Progenitor cell of endocrine pancreas (in vitro differentiated cells): Measurements from ENCODE around the gene YTHDF1. TPM values are rescaled to one million over a fixed set of nuclear protein-coding genes. Genes with fewer than 3 reads are reported as not detected.

Experiments
- DNase-seq: peaks from one replicate; pipeline ENCODE4 v3.0.0; 2021; ENCODE audit warnings: low spot score; ENCODE audit not compliant: unreplicated experiment
- H3K27ac Mint-ChIP-seq: 2 replicates; pipeline ENCODE4 v1.8.0; 2021; ENCODE audit warnings: mild to moderate bottlenecking, moderate library complexity, mixed read lengths
- H3K27me3 Mint-ChIP-seq: 2 replicates; pipeline ENCODE4 v1.8.0; 2021; ENCODE audit warnings: mixed read lengths
- H3K36me3 Mint-ChIP-seq: 2 replicates; pipeline ENCODE4 v1.8.0; 2022; ENCODE audit warnings: mixed read lengths; ENCODE audit not compliant: insufficient read depth
- H3K4me1 Mint-ChIP-seq: 2 replicates; pipeline ENCODE4 v1.8.0; 2021; ENCODE audit warnings: low read depth, mixed read lengths
- H3K4me3 Mint-ChIP-seq: 2 replicates; pipeline ENCODE4 v1.8.0; 2021; ENCODE audit warnings: low read depth, mild to moderate bottlenecking, moderate library complexity, mixed read lengths
- H3K9me3 Mint-ChIP-seq: 2 replicates; pipeline ENCODE4 v1.8.0; 2021; ENCODE audit warnings: low read depth, mixed read lengths
- total RNA-seq: library from RNA; stranded (reverse); gene quantifications from 2 replicates; pipeline ENCODE4 v1.2.1, GENCODE V29; 2021
- TF ChIP-seq, protein P1 (sequence below): fragments of 200-600 bp; sonication (generic); IDR thresholded peaks from one replicate; pipeline ENCODE4 v1.5.0; 2021; ENCODE audit warnings: antibody characterized with exemption, mild to moderate bottlenecking; ENCODE audit not compliant: unreplicated experiment

YTHDF1 gene
- total RNA-seq, 1 donor from 2014 or later = 53.8 TPM

DNA sequence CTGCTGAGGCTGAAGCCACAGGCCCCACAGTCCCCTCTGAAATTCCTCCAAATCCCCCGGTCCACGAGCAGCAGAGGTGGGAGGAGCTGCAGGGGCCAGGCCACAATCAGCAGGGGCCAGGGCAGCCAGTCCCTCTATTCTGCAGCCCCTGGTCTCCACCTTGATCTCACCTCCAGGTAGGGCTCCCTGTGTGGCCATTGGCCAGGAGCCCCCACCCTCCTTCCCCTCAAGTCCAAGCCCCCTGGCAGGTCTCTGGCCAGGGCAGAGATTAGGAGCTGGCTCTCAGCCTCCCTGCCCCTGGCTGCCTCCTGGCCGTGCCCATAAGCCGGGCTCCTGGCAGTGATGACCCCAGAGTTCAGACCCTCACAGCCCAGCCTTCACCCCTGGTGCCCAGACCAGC, 34.7 kb downstream of the YTHDF1 start:
- Mint-ChIP-seq H3K9me3 (no peaks in the 10 kb centered on the region), H3K36me3 (no peaks in the 10 kb centered on the region), H3K27ac (no peak overlapping the region), H3K4me1 (peaks cover 3% of the 10 kb centered on the region), H3K4me3 (no peak overlapping the region), H3K27me3 (peaks cover 47% of the 10 kb centered on the region)
- DNase-seq = no peak
- TF ChIP-seq, protein P1, sequence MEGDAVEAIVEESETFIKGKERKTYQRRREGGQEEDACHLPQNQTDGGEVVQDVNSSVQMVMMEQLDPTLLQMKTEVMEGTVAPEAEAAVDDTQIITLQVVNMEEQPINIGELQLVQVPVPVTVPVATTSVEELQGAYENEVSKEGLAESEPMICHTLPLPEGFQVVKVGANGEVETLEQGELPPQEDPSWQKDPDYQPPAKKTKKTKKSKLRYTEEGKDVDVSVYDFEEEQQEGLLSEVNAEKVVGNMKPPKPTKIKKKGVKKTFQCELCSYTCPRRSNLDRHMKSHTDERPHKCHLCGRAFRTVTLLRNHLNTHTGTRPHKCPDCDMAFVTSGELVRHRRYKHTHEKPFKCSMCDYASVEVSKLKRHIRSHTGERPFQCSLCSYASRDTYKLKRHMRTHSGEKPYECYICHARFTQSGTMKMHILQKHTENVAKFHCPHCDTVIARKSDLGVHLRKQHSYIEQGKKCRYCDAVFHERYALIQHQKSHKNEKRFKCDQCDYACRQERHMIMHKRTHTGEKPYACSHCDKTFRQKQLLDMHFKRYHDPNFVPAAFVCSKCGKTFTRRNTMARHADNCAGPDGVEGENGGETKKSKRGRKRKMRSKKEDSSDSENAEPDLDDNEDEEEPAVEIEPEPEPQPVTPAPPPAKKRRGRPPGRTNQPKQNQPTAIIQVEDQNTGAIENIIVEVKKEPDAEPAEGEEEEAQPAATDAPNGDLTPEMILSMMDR = no peak

DNA sequence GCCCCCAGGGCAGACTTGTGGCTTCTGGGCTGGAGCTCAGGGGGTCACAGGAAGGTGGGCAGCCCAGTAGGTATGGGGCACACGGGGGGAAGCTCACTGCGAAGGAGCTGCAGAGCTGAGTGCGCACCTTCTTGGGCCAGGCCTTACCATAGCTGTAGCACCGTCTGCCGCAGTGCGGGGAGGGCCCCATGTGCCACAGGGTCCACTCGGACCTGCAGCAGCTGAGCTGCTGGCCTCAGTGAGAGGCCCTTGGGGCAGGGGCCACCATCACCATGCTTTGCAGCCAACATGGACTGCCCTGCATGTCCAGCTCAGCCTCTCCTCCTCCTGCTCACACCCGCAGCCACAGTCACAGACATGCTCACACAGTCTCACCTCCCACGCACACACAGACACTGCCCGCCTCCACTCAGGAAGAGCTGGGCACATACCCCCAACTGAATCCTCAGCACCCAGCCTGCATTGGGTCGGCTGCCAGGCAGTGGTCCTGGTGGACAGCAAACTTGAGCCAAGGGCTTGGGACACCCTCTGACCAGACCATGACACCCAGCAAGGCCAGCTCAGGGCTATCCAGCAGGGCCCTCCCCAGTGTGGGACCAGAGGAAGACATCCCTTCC, 35.3 kb downstream of the YTHDF1 start:
- no peak for DNase-seq
- Mint-ChIP-seq H3K4me1 (peaks cover 5% of the 10 kb centered on the region), H3K27me3 (peaks cover 50% of the 10 kb centered on the region), H3K9me3 (no peaks in the 10 kb centered on the region), H3K36me3 (no peaks in the 10 kb centered on the region), H3K4me3 (no peak overlapping the region), H3K27ac (no peak overlapping the region)
- TF ChIP-seq, protein P1 = no peak

DNA sequence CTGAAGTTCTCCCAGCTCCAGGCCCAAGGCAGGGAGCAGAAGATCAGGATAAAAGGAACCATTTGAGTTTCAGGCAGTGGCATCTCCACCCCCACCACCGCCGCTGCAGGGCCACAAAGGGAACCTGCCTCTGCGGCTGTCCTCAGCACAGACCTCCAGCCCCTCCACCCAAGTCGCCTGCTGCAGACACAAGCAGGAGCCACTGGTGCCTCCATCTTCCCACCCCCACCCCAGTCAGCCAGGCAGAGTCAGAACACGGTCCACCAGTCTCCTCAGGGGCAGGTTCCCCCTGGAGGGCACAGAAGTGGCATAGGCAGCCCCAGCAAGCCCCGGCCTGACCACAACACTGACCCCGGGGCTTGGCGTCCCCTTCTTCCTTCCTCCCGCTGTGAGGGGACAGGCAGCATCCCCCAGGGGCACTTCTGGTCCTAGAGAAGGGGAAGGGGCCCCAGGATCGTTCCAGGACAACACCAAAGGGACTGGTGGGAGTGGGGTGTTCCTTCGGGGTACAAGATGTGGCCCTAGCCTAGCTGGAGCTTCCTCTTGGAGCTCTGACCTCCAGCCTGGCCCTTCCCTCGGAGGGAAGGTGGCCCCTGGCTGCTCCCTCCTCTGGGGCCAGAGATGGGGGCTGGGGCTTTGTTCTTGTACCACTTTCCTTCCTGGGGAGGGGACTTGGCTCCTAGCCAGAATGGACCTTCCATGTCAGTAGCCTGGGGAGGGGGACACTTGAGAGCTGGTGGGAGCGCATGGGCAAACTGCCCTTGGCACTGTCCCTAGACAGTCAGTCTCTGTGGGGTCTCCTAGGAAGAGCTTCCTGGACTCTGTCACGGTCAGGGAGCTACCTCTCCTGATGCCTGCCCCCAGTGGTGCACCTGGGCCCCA, 36.0 kb downstream of the YTHDF1 start:
- TF ChIP-seq, protein P1 = no peak
- no peak for DNase-seq
- Mint-ChIP-seq H3K27ac (no peak overlapping the region), H3K4me1 (peaks cover 5% of the 10 kb centered on the region), H3K27me3 (peaks cover 50% of the 10 kb centered on the region), H3K36me3 (no peaks in the 10 kb centered on the region), H3K9me3 (no peaks in the 10 kb centered on the region), H3K4me3 (peak overlapping the region; percentile 61)

DNA sequence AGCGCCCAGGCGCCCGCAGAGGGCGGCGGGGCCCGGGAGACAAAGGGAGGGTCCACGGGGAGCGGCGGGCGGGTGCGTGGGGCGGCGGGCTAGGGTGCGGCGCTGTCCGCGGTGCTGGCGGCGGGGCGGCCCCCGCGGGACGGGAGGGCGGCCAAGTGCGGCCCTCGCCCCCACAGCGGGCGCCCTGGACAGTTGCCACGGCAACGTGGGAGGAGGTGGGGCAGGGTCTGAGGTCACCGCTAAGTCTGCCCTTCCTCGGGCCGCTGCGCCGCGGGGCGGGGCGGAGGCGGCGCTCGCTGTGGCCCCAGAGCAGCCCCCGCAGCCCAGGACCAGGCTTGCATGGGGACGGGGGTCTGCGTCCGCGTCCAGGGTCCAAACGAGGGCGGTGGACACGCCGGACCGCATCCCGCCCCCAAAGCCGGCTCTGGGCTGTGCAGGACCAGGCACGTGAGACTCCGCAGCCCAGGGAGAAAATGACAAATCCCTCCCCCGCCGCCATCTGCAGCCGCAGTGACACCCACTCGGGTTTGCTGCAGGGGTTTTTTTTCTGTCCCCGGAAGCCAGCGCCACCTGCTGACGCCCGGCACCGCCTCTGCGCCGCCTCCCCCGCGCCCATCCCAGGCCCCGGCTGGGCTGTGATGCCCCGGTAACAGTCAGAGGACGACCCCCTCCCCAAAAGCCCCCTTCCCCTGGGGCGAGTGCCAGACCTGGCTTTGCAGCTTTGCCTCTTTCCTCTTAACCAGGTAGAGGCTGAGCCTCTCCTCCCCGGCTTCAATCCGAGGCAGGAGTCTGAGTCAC, 36.8 kb downstream of the YTHDF1 start:
- Mint-ChIP-seq H3K27me3 (peaks cover 53% of the 10 kb centered on the region), H3K27ac (no peak overlapping the region)

DNA sequence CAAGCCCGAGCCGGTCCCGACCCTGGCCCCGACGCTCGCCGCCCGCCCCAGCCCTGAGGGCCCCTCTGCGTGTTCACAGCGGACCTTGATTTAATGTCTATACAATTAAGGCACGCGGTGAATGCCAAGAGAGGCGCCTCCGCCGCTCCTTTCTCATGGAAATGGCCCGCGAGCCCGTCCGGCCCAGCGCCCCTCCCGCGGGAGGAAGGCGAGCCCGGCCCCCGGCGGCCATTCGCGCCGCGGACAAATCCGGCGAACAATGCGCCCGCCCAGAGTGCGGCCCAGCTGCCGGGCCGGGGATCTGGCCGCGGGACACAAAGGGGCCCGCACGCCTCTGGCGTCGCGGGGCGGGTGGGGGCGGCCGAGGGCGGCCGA, 37.5 kb downstream of the YTHDF1 start:
- Mint-ChIP-seq H3K4me3 (no peak overlapping the region), H3K27me3 (peaks cover 50% of the 10 kb centered on the region), H3K36me3 (no peaks in the 10 kb centered on the region), H3K9me3 (no peaks in the 10 kb centered on the region), H3K4me1 (peaks cover 5% of the 10 kb centered on the region), H3K27ac (no peak overlapping the region)
- no peak for DNase-seq
- TF ChIP-seq, protein P1 = no peak

More for the DNA sequence above, 36.8 kb downstream of the YTHDF1 start:
- TF ChIP-seq, protein P1 = peak; percentile 58
- Mint-ChIP-seq H3K36me3 (no peaks in the 10 kb centered on the region), H3K4me1 (peaks cover 5% of the 10 kb centered on the region), H3K4me3 (peak overlapping the region; percentile 61), H3K9me3 (no peaks in the 10 kb centered on the region)
- peak; percentile 31 for DNase-seq
